GM18867 (cell line): ENCODE data around the gene COL27A1.

Source experiments
- ATAC-seq: cut with Tn5 transposase; IDR thresholded peaks from one replicate; pipeline ENCODE4 v1.9.1; 2021; ENCODE audit warnings: mild to moderate bottlenecking, moderate library complexity; ENCODE audit not compliant: unreplicated experiment

The COL27A1 gene

DNA sequence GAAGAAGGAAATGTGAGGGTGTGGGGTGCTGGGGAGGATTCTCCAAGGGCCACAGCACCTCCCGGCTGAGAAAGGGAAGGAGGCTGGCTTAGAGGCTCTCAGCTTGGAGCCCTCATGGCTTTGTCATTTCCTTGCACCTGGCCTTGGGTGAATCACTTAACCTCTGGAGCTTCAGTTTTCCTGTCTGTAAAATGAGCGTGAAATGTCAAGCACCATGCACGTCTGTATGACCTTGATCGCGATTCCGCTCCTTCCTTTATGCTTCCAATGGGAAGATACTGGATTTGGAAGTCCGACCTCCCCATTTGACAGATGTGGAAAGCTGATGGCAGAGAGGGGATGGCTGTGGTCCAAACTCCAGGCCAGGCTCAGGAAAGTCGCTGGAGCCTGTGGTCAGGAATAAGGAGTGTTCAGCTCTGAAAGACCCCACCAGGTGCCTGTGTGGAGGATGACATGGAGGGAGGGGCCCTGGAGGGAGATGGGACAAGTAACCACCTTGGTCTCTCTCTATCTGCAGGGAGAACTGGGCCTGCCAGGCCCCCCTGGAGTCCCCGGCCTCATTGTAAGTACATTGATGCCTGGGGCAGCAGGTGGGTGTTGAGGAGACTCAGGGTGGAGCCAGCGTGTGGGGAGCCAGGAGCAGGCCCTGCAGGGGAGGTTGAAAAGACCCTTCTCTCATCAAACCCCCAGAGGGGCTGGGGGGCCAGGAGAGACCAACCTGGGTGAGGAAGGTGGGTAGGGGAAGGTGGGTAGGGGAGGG is 66.5 kb downstream of the COL27A1 start:
- ATAC-seq: no peak

DNA sequence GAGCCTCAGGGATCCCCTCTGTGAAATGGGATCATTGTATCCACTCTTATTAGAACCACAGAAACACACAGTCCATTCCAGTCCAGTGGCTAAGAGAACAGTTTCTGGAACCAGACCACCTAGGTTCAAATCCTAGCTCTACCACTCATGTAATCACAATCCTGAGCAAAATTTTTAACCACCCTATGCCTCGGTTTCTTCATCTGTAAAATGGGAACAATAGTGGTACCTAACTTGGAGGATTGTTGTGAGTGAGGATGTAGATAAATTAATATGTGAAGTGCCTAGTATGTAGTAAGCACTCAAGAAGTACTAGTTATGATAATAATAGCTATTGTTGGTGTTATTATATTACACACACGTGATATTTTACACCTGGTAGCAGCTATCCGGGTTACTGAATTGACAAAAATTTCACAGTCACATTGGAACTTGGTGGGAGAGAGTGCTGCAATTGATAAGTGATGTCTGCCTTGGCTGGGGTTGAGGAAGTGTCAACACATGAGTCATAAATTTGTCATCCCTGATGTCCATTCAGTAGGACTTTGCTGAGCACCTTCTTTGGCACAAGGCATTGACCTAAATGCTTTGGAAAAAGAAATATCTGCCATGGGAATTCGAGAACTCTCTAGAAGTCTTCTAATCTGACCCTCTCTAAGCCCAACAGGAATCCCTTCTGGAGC is 68.4 kb downstream of the COL27A1 start:
- ATAC-seq: no peak

GRCh38 chr9:114224247-114224610 is 68.9 kb downstream of the COL27A1 start:
- no peak for ATAC-seq

GRCh38 chr9:114225561-114226212 is 70.3 kb downstream of the COL27A1 start:
- no peak for ATAC-seq

- ATAC-seq: no peak
Measured at GRCh38 chr9:114226246-114227055, 71.1 kb downstream of the COL27A1 start.

DNA sequence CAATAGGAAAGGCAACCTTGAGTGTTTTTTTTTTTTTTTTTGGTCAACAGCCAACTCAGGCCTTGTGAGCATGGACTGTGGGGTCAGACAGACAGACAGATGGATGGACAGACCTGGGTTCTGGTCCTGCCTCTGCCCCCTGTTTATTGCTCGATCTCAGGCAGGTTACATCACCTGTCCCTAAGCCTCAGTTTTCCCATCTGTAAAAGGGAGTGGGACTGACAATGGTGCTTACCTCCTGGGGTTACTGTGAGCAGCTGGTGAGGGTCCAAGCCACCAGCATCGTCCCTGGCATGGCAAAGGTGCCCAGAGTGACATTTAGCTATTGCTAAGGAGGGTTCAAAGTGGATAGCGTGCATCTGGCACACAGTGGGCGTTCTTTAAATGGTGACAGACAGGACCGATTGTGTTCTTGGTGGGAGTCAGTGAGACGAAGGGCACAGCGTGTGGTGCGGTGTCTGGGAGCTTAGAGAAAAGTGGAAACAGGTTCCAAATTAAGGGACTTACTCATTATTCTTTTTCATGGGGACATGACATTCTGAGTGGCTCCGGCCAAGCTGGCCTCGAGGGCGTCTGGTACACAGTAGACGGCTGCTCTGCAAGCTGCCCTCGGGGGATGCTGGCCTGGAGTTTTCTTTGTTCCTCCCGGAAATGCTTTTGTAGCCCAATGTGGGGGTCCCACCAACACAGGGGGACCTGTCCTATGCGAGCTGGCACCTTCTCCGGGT is 72.1 kb downstream of the COL27A1 start:
- no peak for ATAC-seq

DNA sequence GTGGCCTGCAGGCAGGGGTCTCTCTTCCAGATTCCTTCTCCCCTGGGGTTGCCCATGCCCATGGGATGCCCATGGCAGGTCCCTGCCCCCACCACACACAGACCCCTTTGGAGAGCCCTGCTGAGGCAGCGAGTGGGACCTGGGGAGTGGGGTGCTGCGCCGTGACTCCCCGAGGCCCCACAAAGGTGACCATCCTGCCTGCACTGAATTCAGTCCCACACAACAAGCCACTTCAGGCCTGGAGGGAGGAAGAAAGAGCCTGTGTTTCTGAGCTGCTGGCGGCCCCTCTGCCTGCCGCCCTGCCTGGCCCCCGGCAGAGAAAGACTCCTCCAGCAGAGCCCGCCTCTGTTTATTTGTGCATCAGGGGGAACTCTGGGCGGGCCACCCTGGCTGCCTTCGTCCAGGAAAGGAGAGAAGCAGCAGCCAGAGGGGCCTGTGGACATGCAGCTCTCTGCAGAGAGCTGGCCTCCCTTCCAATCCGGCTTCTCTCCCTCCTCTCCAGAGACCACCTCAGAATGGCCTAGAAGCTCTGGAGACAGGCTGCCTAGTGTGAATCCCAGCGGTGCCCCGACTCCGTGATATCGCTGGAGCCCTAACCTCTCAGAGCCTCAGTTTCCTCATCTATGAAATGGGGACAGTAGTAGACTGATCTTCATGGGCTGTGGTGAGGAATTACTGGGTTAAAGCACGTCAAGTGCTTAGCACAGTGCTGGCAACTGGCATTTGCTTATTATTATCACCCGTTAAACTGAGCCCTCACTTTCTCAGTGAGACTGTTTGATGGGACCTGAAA is 72.9 kb downstream of the COL27A1 start:
- no peak for ATAC-seq

DNA sequence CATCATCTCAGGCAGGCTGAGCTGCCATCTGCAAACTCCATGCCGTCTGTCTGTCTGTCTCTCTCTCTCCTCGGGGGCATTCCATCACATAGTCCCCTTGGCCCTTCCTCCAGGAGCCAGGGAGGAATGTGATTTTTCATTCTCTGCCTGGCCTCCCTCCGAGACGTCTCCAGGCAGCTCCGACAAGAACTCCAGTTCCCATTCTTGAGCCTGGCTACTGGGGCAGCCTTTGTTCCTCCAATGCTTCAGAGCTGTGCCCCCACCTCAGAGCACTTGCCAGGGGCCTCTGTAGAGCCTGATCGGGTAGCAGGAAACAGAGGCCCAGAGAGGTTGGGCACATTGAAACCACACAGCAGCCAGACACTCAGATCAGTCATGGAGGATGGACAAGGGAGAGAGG is 74.0 kb downstream of the COL27A1 start:
- ATAC-seq: no peak

DNA sequence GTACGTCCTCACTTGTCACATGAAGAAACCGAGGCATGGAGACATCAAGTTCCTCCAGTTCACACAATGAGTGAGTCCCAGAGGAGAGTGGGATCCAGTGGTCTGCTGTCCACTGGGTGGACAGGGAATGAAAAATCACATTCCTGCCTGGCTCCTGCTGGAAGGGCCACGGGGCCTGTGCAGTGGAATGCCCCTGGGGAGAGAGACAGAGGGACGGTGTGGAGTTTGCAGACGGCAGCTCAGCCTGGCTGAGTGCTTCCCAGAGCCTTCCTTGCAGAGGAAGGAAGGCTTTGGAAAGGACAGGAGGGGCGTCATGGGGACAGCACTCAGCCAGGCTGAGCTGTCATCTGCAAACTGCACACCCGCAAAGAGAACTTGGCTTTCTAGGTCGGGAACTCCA is 74.7 kb downstream of the COL27A1 start:
- ATAC-seq: no peak

- ATAC-seq: no peak
Measured at GRCh38 chr9:114231273-114231672, 75.9 kb downstream of the COL27A1 start.

DNA sequence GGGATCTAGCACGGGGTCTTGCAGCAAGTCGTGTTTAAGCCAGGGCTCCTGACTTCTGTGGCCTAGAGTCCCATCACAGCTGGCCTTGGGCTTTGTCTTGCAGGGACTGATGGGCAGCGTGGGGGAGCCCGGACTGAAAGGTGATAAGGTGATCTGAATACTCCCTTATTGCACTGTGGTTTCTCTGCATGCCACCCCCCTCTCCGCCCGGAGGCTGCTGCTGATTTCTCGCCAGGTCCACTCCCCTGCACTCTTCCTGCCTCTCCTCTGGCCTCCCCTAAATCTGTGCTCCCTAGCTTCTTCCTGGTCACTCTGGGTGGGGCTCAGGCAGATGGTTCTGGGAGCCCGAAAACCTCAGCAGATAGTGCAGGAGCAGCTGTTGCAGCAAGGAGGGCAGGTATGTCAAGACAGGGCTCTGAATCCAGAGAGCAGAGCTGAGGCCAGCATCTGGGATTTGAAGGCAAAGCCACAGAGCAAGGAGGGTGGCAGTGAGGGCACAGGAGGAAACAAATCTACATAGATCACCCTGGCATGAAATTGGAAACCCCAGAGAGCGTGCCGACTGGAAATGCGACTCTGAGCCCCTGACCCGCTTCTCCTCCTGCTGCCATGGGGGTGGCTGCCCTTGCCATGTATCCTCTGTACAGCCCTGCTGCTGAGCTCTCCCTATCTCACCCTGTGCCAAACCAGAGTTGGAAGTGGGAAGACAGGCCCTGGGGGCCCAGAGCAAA is 76.5 kb downstream of the COL27A1 start:
- ATAC-seq: no peak

DNA sequence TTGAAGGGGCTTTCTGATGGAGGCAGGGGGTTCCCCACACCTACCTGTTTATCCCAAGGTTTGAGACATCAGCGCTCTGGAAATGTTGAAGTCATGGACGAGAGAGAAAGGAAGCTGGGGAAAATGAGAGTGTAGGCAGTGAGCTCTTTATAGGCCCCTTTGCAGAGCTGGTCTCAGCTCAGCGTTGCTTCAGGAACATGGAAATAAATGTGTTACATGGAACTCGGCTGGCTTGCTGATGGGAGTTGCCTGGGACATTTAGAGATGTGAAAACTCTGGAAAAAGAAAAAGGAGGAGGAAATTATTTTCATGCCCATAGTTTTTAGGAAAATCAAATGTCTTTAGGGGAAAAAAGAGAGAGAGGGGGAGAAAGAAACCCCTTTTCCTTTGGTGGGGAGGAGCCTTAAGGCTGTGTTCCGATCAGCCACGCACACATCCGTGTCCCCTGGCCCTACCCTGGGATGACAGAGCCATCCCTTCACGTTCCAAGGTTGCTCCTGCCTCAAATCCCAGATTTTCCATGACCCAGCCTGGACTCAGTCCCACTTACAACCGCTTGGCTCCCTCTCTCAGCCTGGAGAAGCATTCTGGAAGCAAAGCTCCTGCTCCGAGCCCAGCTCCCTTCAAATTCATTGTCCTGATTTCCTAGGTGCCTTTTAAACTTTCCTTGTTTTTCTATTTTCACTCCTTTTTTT is 78.3 kb downstream of the COL27A1 start:
- no peak for ATAC-seq

DNA sequence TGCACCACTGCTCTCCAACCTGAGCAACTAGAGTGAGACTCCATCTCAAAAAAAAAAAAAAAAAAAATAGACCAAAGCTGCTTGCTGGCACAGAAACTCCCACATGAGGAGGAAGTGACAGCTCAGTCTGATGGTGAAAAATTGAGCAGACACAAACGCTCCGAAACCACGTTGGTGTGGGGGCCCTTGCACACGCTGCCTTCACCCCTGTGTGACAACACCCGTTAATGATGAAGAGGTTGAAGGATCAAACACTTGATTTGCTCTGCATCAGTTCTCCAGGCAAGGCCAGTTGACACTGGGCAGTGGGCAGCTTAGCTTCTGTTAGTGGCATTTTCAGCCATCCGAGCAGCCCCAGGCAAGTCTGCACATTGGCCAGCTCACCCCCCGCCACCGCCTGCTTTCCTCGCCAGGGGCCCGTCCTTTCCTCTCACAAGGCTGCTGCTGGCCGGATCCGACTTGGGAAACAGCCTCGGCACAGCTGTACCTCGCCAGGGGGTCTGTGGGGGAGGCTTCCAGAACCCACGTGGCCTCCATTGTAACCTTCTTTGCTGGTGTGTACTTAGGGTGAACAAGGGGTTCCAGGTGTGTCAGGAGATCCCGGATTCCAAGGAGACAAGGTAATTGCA is 79.8 kb downstream of the COL27A1 start:
- no peak for ATAC-seq

DNA sequence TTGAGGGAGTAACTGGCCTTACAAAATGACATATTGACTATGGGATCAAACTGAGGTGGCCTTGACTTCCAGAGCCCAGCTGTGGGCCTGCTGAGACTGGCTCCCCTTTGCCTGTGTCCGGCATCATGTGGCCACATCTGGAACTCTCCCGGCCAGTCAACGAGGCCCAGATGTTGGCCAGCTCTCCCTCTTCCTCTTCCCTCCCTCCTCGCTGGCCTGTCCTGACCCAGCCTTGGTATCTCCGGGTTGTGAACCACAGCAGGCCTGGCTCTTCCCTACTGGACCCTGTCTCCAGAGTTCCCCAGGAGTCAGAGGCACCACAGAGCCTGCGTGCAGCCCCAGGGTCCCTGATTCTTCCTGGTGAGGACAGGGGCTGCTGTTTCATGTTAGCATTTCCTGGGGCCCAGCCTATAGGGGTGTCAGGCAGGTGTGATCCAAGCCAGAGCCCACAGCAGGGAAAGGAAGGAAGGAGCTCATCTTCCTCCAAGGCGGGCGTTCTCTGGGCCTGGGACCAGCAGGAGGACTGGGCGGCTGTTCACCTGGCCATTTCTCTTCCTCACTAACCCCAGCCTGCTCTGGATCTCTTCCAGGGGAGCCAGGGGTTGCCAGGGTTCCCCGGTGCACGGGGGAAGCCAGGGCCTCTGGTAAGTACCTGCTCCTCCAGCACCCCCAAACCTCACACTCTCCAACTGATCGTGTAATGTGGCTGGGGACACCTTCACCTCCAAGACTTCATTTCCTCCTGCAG is 81.2 kb downstream of the COL27A1 start:
- ATAC-seq: no peak

GRCh38 chr9:114237247-114237646 is 81.9 kb downstream of the COL27A1 start:
- ATAC-seq: no peak

DNA sequence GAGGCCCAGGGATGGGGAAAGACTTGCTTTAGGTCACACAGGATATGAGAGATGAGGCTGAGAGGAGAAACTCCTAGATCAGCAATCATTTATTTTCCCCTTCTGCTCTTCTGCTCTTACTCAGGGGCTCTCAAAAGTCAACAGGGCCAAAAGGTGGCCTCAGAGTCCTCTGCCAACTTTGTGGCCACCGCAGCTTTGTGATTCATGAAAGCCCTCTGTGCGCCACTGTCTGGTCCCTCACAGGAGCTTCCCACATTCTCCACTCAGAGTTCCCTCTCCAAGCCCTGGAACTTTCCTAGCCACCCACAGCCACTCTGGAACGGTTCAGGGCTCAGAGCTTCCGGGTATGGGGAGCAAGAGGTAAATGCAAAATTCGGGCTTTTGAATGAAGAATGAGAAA is 82.4 kb downstream of the COL27A1 start:
- no peak for ATAC-seq

DNA sequence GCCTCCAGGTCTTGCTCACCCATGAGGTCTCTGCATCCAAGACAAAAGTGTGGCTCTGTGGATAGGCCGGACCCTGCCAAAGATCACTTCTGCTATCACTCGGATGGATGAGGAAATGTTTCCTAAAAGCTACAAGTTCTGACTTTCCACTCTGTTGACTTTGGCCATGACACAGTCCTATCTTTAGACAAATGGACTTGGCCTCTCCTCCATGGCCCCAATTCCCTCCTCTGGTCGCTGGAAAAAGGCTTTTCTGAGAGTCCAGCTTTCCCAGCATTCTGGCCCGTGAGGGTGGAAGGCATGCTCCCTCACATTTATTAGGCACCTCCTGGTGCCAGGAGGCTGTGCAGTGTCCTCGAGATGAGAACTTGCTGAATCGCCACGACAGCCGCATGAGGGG is 83.1 kb downstream of the COL27A1 start:
- no peak for ATAC-seq
